HK-2 (cell line): Measurements from ENCODE around the gene ADAMTS14.

ENCODE experiments used
- DNase-seq: peaks from one replicate; pipeline ENCODE4 v3.0.0-alpha.2; 2018; ENCODE audit not compliant: unreplicated experiment

The ADAMTS14 gene

GRCh38 chr10:70692043-70692603 is 19.8 kb downstream of the ADAMTS14 start:
- no peak for DNase-seq

GRCh38 chr10:70693619-70694335 is 21.5 kb downstream of the ADAMTS14 start:
- no peak for DNase-seq

- DNase-seq: no peak
Observed at GRCh38 chr10:70694418-70695141, 22.3 kb downstream of the ADAMTS14 start.

- no peak for DNase-seq
Observed at GRCh38 chr10:70695241-70696030, 23.1 kb downstream of the ADAMTS14 start.

GRCh38 chr10:70698211-70698610 is 25.9 kb downstream of the ADAMTS14 start:
- DNase-seq: no peak

- DNase-seq: no peak
Observed at GRCh38 chr10:70699063-70699658, 26.9 kb downstream of the ADAMTS14 start.

- peak; percentile 12 for DNase-seq
Observed at GRCh38 chr10:70699659-70700174, 27.4 kb downstream of the ADAMTS14 start.

- DNase-seq: no peak
Observed at GRCh38 chr10:70702190-70702763, 30.0 kb downstream of the ADAMTS14 start.

GRCh38 chr10:70704211-70704610 is 31.9 kb downstream of the ADAMTS14 start:
- DNase-seq: no peak

- DNase-seq: no peak
Observed at GRCh38 chr10:70705121-70705861, 33.0 kb downstream of the ADAMTS14 start.

GRCh38 chr10:70711177-70711576 is 38.9 kb downstream of the ADAMTS14 start:
- no peak for DNase-seq

- DNase-seq: no peak
Observed at GRCh38 chr10:70711911-70712310, 39.6 kb downstream of the ADAMTS14 start.

- no peak for DNase-seq
Observed at GRCh38 chr10:70714245-70714644, 41.9 kb downstream of the ADAMTS14 start.

- no peak for DNase-seq
Observed at GRCh38 chr10:70714951-70715350, 42.6 kb downstream of the ADAMTS14 start.

- DNase-seq: no peak
Observed at GRCh38 chr10:70715853-70716795, 43.8 kb downstream of the ADAMTS14 start.

GRCh38 chr10:70722820-70723424 is 50.6 kb downstream of the ADAMTS14 start:
- no peak for DNase-seq

GRCh38 chr10:70723771-70724170 is 51.5 kb downstream of the ADAMTS14 start:
- no peak for DNase-seq

- no peak for DNase-seq
Observed at GRCh38 chr10:70726909-70727495, 54.7 kb downstream of the ADAMTS14 start.

GRCh38 chr10:70728328-70728727 is 56.0 kb downstream of the ADAMTS14 start:
- no peak for DNase-seq
